HepG2 (cell line): ENCODE measurements around the gene PRM3. TPM values are rescaled to one million over a fixed set of nuclear protein-coding genes. Genes with fewer than 3 reads are reported as not detected.

Experiments used
- ATAD3A ChIP-seq: sonication (generic); formaldehyde crosslinking; IDR thresholded peaks from 2 replicates; pipeline ENCODE4 v1.4.0; 2020; ENCODE audit warnings: missing genetic modification reagents
- CC2D1A ChIP-seq: sonication (generic); formaldehyde crosslinking; IDR thresholded peaks from 2 replicates; pipeline ENCODE4 v1.8.1; 2023; ENCODE audit warnings: mild to moderate bottlenecking, missing genetic modification reagents
- DRAP1 ChIP-seq: IDR thresholded peaks from 2 replicates; pipeline ENCODE4 v1.6.1; 2016; ENCODE audit warnings: missing genetic modification reagents, missing compliant biosample characterization
- ELK4 ChIP-seq: sonication (generic); formaldehyde crosslinking; IDR thresholded peaks from 2 replicates; pipeline ENCODE4 v1.9.0; 2021; ENCODE audit warnings: missing genetic modification reagents, borderline replicate concordance
- FOXC1 ChIP-seq: sonication (generic); formaldehyde crosslinking; IDR thresholded peaks from 2 replicates; pipeline ENCODE4 v1.8.0; 2022; ENCODE audit warnings: mild to moderate bottlenecking, missing genetic modification reagents, borderline replicate concordance
- MAF1 ChIP-seq: sonication (generic); formaldehyde crosslinking; IDR thresholded peaks from 2 replicates; pipeline ENCODE4 v1.5.0; 2020; ENCODE audit warnings: missing genetic modification reagents, borderline replicate concordance
- MNT ChIP-seq: fragments of 450-650 bp; IDR thresholded peaks from 2 replicates; pipeline ENCODE4 v1.6.1; 2016
- NFKB2 ChIP-seq: sonication (generic); formaldehyde crosslinking; IDR thresholded peaks from 2 replicates; pipeline ENCODE4 v1.4.0; 2020; ENCODE audit warnings: missing genetic modification reagents, borderline replicate concordance
- NRL ChIP-seq: sonication (generic); formaldehyde crosslinking; IDR thresholded peaks from 2 replicates; pipeline ENCODE4 v1.5.0; 2020; ENCODE audit warnings: missing genetic modification reagents, mild to moderate bottlenecking, moderate library complexity, borderline replicate concordance
- PHF21A ChIP-seq: sonication (generic); formaldehyde crosslinking; IDR thresholded peaks from 2 replicates; pipeline ENCODE4 v1.5.0; 2020; ENCODE audit warnings: mild to moderate bottlenecking, missing genetic modification reagents
- POGK ChIP-seq: sonication (generic); formaldehyde crosslinking; conservative IDR thresholded peaks from 2 replicates; pipeline ENCODE4 v1.8.0; 2022; ENCODE audit warnings: mild to moderate bottlenecking, moderate library complexity, missing genetic modification reagents
- RELA ChIP-seq: sonication (generic); formaldehyde crosslinking; IDR thresholded peaks from 2 replicates; pipeline ENCODE4 v1.4.0; 2020; ENCODE audit warnings: missing genetic modification reagents
- SRSF1 ChIP-seq: fragments of 200-400 bp; formaldehyde crosslinking; optimal IDR thresholded peaks from 2 replicates; pipeline ENCODE3; 2017; ENCODE audit warnings: mild to moderate bottlenecking, low read depth, low read length, moderate library complexity
- TAF1 ChIP-seq: sonication (generic); formaldehyde crosslinking; IDR thresholded peaks from 2 replicates; pipeline ENCODE4 v1.4.0; 2020; ENCODE audit warnings: missing genetic modification reagents
- TMF1 ChIP-seq: sonication (generic); formaldehyde crosslinking; IDR thresholded peaks from 2 replicates; pipeline ENCODE4 v1.8.1; 2022; ENCODE audit warnings: low read depth, missing genetic modification reagents
- U2AF1 ChIP-seq: fragments of 200-400 bp; formaldehyde crosslinking; optimal IDR thresholded peaks from 2 replicates; pipeline ENCODE3; 2017; ENCODE audit warnings: mild to moderate bottlenecking, low read depth, low read length
- YEATS2 ChIP-seq: sonication (generic); formaldehyde crosslinking; IDR thresholded peaks from 2 replicates; pipeline ENCODE4 v1.4.0; 2020; ENCODE audit warnings: missing genetic modification reagents, borderline replicate concordance
- ZBTB33 ChIP-seq: sonication (generic); formaldehyde crosslinking; IDR thresholded peaks from 2 replicates; pipeline ENCODE4 v1.4.0; 2020; ENCODE audit warnings: missing genetic modification reagents
- ZFP1 ChIP-seq: IDR thresholded peaks from 2 replicates; pipeline ENCODE4 v1.6.1; 2016
- ZNF33B ChIP-seq: sonication (generic); formaldehyde crosslinking; IDR thresholded peaks from 2 replicates; pipeline ENCODE4 v1.5.1; 2020; ENCODE audit warnings: mild to moderate bottlenecking, missing genetic modification reagents
- ZNF558 ChIP-seq: sonication (generic); formaldehyde crosslinking; IDR thresholded peaks from 2 replicates; pipeline ENCODE4 v1.9.0; 2022; ENCODE audit warnings: mild to moderate bottlenecking, missing genetic modification reagents, borderline replicate concordance
- ZNF607 ChIP-seq: sonication (generic); formaldehyde crosslinking; IDR thresholded peaks from 2 replicates; pipeline ENCODE4 v1.5.1; 2020; ENCODE audit warnings: missing genetic modification reagents, mild to moderate bottlenecking, borderline replicate concordance
- ZNF746 ChIP-seq: sonication (generic); formaldehyde crosslinking; IDR thresholded peaks from 2 replicates; pipeline ENCODE4 v1.8.0; 2022; ENCODE audit warnings: mild to moderate bottlenecking, missing genetic modification reagents
- polyA plus RNA-seq, 8 experiments: library from polyadenylated mRNA; depleted of rRNA in 3 of 8; stranded (reverse) in 7 of 8; unstranded in 1 of 8; fragments of >200 nt; fragmentation: Illumina TruSeq in 4 of 8; extraction: Trizol in 4 of 8; gene quantifications; 2 replicates each; pipeline versions ENCODE4 v1.2.1 to v1.2.3, GENCODE V29; 2011 to 2016; ENCODE audit warnings: low read depth in 4 of 8, missing spikeins in 1 of 8, mixed read lengths in 1 of 8; ENCODE audit not compliant: insufficient read depth in 1 of 8
- total RNA-seq, 5 experiments: library from RNA; depleted of rRNA; stranded (reverse); fragments of >200 nt; fragmentation: Illumina TruSeq; extraction: Trizol; gene quantifications; 2 replicates each; pipeline ENCODE4 v1.2.3, GENCODE V29; 2016; ENCODE audit warnings: low read depth in 1 of 5

Gene PRM3
- total and polyA plus RNA-seq, 2 of the 13 experiments (the other 11 are each of a cell fraction or from before 2014, with no cell fraction given) = not detected

- TF ChIP-seq ATAD3A (CRISPR knock-in tag) = 0 out of 2 replicates have a peak, but pooled peaks have one; percentile 52
- TF ChIP-seq PHF21A (CRISPR knock-in tag) = no peak
- TF ChIP-seq POGK (CRISPR knock-in tag) = no peak
- TF ChIP-seq MAF1 (CRISPR knock-in tag) = no peak
- no peak for TF ChIP-seq TMF1 (CRISPR knock-in tag)
- TF ChIP-seq U2AF1 = peak; percentile 75
- TF ChIP-seq NRL (CRISPR knock-in tag) = peak; percentile 59; the same call in 1 of the 2 replicates
- 0 out of 2 replicates have a peak, but pooled peaks have one; percentile 8 for TF ChIP-seq MNT
- TF ChIP-seq RELA = no peak
- no peak for TF ChIP-seq ZNF558
- 0 out of 2 replicates have a peak, but pooled peaks have one; percentile 19 for TF ChIP-seq FOXC1 (CRISPR knock-in tag)
- 0 out of 2 replicates have a peak, but pooled peaks have one; percentile 67 for TF ChIP-seq ZFP1 (CRISPR knock-in tag)
- TF ChIP-seq YEATS2 (CRISPR knock-in tag) = peak; percentile 53; the same call in 1 of the 2 replicates
- 0 out of 2 replicates have a peak, but pooled peaks have one; percentile 39 for TF ChIP-seq ZNF746 (CRISPR knock-in tag)
- no peak for TF ChIP-seq NFKB2 (CRISPR knock-in tag)
- TF ChIP-seq TAF1 (CRISPR knock-in tag) = 0 out of 2 replicates have a peak, but pooled peaks have one; percentile 15
- TF ChIP-seq ZNF33B (CRISPR knock-in tag) = peak; percentile 59; the same call in 1 of the 2 replicates
- TF ChIP-seq CC2D1A = 0 out of 2 replicates have a peak, but pooled peaks have one; percentile 47
- TF ChIP-seq ZNF607 (CRISPR knock-in tag) = 0 out of 2 replicates have a peak, but pooled peaks have one; percentile 38
- TF ChIP-seq ELK4 (CRISPR knock-in tag) = no peak
- peak; percentile 59 for TF ChIP-seq ZBTB33 (CRISPR knock-in tag)
- peak; percentile 30 for TF ChIP-seq SRSF1
- peak; percentile 55; the same call in 1 of the 2 replicates for TF ChIP-seq DRAP1
These were observed 39.5 kb upstream of the PRM3 start (continued) for GRCh38 chr16:11312718-11313492.
